ENCODE measurements around the gene TRIOBP.
"Not testable (repeated sequence)": the region's sequence is repeated elsewhere in the genome, so short reads cannot be mapped to it uniquely, and the experiment has no call there.

TRIOBP gene, protein sequence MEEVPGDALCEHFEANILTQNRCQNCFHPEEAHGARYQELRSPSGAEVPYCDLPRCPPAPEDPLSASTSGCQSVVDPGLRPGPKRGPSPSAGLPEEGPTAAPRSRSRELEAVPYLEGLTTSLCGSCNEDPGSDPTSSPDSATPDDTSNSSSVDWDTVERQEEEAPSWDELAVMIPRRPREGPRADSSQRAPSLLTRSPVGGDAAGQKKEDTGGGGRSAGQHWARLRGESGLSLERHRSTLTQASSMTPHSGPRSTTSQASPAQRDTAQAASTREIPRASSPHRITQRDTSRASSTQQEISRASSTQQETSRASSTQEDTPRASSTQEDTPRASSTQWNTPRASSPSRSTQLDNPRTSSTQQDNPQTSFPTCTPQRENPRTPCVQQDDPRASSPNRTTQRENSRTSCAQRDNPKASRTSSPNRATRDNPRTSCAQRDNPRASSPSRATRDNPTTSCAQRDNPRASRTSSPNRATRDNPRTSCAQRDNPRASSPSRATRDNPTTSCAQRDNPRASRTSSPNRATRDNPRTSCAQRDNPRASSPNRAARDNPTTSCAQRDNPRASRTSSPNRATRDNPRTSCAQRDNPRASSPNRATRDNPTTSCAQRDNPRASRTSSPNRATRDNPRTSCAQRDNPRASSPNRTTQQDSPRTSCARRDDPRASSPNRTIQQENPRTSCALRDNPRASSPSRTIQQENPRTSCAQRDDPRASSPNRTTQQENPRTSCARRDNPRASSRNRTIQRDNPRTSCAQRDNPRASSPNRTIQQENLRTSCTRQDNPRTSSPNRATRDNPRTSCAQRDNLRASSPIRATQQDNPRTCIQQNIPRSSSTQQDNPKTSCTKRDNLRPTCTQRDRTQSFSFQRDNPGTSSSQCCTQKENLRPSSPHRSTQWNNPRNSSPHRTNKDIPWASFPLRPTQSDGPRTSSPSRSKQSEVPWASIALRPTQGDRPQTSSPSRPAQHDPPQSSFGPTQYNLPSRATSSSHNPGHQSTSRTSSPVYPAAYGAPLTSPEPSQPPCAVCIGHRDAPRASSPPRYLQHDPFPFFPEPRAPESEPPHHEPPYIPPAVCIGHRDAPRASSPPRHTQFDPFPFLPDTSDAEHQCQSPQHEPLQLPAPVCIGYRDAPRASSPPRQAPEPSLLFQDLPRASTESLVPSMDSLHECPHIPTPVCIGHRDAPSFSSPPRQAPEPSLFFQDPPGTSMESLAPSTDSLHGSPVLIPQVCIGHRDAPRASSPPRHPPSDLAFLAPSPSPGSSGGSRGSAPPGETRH (N-terminal part only)

GRCh38 chr22:37696657-37697537, at the start of gene TRIOBP:
TRIOBP (plus strand) TSS chr22:37697048; CDS start chr22:37701366, 4,318 bp downstream.
- DNase-seq (ENCODE audit: low spot score): peak; percentile 96

DNA sequence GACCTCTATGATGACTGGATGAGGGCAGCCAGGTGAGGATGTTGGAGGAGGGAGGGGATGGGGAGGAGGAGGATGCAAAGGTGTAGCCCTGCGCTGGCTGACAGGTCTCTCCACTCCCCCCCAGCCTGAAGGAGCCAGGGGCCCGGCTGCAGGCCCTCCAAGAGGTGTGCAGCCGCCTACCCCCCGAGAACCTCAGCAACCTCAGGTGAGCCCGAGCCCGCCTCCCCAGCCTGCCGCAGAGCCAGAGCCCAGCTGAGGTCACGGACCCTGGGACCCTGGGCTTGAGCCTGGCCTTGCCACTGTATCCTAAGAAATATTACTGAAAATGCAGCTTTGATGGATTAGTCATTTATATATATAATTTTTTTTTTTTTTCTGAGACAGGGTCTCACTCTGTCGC, 49.5 kb upstream of the TRIOBP start:
- no peak for DNase-seq (ENCODE audit: low spot score)

- no peak for DNase-seq (ENCODE audit: low spot score)
Observed at GRCh38 chr22:37647928-37648327, 48.9 kb upstream of the TRIOBP start.

- no peak for DNase-seq (ENCODE audit: low spot score)
Observed at GRCh38 chr22:37650463-37651136, 46.2 kb upstream of the TRIOBP start.

DNA sequence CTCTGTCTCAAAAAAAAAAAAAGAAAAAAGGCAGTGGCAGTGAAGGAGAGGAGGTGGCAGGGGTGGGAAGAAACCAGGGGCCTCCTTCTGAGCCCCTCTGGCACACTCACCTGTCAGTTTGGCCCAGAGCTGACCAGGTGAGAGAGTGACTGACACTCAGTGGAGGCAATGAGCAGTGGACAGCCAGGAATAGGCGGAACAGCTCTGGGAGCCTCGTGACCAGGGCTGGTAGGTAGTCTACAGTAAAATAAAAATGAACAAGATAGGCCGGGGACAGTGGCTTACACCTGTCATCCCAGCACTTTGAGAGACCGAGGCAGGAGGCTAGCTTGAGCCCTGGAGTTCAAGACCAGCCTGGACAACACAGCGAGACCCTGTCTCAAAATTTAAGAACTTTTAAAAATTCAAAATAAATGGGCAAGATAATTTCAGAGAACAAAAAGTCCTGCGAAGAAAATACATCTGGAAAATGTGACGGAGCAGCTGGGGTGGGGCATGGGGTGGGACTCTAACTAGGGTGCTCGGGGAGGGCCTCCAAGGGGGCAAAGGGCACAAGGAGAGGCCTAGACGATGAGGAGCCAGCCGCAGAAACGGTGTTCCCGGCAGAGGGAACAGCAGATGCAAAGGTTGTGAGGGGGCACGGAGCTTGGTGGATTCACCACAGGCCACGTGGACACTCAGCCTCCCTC, 42.1 kb upstream of the TRIOBP start:
- no peak for DNase-seq (ENCODE audit: low spot score)

DNA sequence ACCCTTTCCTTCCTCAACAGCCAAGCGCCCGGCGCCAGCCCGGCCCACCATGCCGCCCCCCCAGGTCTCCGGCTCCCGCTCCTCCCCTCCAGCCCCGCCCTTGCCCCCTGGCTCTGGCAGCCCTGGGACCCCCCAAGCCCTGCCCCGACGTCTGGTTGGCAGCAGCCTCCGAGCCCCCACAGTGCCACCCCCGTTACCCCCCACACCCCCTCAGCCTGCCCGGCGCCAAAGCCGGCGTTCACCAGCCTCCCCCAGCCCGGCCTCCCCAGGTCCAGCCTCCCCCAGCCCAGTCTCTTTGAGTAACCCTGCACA, 41.6 kb upstream of the TRIOBP start:
- no peak for DNase-seq (ENCODE audit: low spot score)

DNA sequence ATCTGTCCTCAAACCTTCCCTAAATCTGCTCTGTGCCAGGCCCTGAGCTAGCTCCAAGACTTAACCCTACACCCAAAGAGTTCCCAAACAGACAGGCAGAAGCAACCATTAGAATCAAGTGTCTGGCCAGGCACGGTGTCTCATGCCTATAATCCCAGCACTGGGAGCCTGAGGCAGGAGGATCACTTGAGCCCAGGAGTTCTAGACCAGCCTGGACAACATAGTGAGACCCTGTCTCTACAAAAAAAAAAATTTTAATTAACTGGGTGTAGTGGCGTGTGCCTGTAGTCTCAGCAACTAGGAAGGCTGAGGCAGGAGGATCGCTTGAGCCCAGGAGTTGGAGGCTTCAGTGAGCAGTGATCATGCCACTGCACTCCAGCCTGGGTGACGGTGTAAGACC, 40.3 kb upstream of the TRIOBP start:
- DNase-seq (ENCODE audit: low spot score): not testable (repeated sequence)

DNA sequence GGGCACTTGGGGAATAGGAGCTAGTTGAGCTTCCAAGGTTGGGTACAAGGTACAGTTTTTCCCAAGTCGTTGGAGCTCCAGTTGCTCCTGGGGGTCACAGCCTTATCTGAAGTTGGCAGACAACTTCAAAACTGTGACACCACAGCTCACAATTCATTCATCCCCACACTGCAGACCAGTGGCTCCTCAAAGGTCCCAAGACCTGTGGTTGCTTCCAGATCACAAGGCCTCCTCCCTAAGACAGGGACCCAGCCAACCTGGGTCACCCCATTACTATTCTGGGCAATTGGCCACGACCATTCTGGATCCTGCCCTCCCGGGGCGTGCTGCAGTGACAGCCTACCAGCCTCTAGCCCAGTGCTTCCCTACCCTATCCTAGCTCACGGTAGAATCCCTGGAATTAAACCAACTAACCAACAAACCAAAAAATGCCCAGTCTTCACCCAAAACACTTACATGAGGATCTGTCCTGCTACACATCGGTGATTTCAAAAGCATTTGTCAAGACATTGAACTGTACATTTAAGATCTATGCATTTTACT, 39.2 kb upstream of the TRIOBP start:
- no peak for DNase-seq (ENCODE audit: low spot score)

DNA sequence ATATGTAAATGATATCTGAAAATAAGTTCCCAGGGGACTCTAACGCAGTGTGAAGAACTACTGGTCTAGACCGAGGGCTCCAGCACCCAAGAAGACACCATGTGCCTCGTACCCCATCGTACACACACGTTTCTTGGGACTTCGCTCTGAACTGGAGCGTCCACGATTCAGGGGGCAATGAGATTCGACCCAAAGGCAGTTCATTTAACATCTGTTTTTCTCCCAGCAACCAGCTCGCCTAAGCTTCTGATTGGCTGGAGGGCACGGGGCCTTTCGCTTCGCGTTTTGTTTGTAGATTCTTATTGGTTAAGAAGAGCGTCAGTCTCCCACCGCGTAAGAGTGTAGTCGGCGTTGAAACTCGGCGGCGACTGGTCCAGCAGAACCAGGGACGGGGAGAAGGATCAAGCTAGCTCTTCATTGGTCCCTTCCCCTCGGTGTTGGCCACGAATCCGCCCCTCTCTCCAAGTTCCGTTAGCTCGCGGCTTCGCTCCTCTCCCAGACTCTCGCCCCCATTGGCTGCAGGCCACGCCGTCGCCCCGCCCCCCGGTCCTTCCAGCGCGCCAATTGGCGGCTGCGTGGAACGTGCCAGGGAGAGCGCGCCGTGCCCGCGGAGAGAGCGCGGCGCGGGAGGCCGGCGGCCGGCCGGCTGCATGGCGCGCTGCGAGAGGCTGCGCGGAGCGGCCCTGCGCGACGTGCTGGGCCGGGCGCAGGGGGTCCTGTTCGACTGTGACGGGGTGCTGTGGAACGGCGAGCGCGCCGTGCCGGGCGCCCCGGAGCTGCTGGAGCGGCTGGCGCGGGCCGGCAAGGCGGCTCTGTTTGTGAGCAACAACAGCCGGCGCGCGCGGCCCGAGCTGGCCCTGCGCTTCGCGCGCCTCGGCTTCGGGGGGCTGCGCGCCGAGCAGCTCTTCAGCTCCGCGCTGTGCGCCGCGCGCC, 38.4 kb upstream of the TRIOBP start, which contains the start of gene PDXP:
PDXP (plus strand) TSS at position 591 of the 933 bp plus-strand sequence; CDS start at position 651, 60 bp downstream.
- DNase-seq (ENCODE audit: low spot score): peak; percentile 100

DNA sequence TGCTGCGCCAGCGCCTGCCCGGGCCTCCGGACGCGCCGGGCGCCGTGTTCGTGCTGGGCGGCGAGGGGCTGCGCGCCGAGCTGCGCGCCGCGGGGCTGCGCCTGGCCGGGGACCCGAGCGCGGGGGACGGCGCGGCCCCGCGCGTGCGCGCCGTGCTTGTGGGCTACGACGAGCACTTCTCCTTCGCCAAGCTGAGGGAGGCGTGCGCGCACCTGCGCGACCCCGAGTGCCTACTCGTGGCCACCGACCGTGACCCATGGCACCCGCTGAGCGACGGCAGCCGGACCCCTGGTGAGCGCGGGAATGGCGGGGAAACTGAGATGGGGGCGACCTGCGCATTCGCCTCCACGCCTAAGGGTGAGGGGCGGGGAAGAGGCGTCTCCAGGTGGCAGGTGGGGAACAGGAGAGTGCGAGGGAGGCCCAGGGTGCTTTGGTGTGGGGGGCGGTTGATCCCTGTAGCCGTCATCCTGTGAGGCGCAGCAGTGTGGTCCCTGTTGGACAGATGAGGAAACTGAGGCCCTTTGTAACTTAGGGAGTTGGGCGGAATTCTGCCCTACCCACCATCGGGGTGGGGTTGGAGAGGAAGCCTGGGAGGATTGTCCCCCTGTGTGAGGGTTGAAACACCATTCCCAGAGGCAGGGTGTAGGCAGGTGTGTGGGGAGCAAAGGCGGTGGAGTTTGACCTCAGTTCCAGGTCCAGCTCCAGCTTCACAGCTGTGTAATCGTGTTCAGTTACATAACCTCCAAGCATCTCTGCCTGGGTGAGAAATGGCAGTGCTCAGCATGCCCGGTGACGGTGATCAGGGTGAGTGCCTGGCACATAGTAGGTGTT, 37.6 kb upstream of the TRIOBP start:
- DNase-seq (ENCODE audit: low spot score): no peak

GRCh38 chr22:37659897-37660708, 36.7 kb upstream of the TRIOBP start:
- no peak for DNase-seq (ENCODE audit: low spot score)

- no peak for DNase-seq (ENCODE audit: low spot score)
Observed at GRCh38 chr22:37660709-37661045, 36.2 kb upstream of the TRIOBP start.

DNA sequence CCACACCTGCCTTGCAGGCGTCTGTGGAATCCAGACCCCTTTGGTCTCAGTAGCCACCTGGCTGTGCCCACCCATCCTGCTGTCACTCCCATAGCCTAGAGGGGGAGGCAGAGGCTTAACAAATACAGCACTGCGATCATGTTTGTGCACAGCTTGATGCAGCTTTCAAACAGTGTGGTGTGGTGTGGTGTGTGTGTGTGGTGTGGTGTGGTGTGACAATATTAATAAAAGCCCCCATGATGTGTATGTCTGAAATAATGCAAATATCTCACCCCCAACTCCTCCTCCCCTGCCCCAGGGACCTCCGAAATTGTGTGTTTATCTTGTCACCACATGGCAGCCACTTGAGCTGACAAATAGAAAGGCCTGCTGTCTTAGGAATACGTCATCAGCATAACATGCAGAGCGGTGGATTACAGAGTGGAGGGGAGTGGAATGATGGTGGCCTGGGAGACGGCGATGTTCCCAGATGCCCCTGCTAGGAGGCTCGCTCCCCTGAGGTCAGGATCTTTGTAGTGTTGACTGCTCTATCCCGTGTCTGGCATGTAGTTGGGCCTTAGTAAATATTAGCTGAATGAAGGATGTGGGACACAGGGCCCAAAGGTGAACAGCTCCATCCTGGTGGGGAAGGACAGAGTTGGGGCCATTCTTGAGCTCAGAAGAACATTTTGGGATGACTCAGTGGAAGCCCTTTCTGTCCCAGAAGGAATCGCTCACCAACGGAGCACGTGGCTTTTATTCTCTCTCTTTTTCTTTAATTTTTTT, 35.5 kb upstream of the TRIOBP start:
- DNase-seq (ENCODE audit: low spot score): peak; percentile 29

- no peak for DNase-seq (ENCODE audit: low spot score)
Observed at GRCh38 chr22:37662039-37662438, 34.8 kb upstream of the TRIOBP start.

DNA sequence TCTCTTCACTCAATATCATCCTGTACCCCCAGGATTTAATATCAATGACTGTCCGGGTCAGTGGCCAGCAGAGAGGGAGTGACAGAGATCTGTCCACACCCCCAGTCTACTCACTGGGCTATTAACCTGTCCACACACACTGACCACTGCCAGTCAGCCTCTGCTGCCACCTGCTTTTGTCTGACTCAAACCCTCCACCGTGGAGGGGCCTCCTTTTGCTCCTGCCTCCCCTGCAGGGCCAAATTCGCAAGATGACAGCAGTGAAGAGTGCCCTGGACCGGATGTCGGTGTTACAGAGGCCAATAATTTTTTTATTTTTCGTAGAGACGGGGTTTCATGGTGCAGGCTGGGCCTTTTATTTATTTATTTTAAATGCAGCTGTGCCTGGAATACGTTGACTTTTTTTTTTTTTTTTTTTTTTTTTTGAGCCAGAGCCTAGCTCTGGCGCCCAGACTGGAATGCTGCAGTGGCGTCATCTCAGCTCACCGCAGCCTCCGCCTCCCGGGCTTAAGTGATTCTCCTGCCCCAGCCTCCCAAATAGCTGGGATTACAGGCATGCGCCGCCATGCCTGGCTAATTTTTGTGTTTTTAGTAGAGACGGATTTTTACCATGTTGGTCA, 33.2 kb upstream of the TRIOBP start:
- DNase-seq (ENCODE audit: low spot score): no peak

Data from SW480 (cell line).